HCT116 (cell line): ENCODE data around the gene NIN.

Experiments used
- ATF3 ChIP-seq: IDR thresholded peaks from 2 replicates; pipeline ENCODE4 v1.6.1; 2012
- CEBPB ChIP-seq: IDR thresholded peaks from 2 replicates; pipeline ENCODE4 v1.6.1; 2012; ENCODE audit warnings: low read depth
- CTCF ChIP-seq, 3 experiments: fragments of 200-600 bp in 1 of 3; sonication (generic) in 1 of 3; IDR thresholded peaks in 2 of 3; conservative IDR thresholded peaks in 1 of 3; 2 replicates each; pipeline ENCODE4 v1.5.1; 2012 to 2017; ENCODE audit warnings: low read depth in 2 of 3, low read length in 2 of 3, antibody characterized with exemption in 1 of 3, borderline replicate concordance in 1 of 3, control low read depth in 1 of 3, mild to moderate bottlenecking in 1 of 3, mixed read lengths in 1 of 3, mixed run types in 1 of 3, moderate library complexity in 1 of 3; ENCODE audit not compliant: insufficient read depth in 1 of 3
- ELF1 ChIP-seq: IDR thresholded peaks from 2 replicates; pipeline ENCODE4 v1.6.1; 2012; ENCODE audit warnings: low read depth, borderline replicate concordance
- EZH2 ChIP-seq: fragments of 200-600 bp; sonication (generic); IDR thresholded peaks from 2 replicates; pipeline ENCODE4 v1.6.1; 2017; ENCODE audit warnings: antibody characterized with exemption, mixed run types
- JUND ChIP-seq: IDR thresholded peaks from 2 replicates; pipeline ENCODE4 v1.6.1; 2012
- MAX ChIP-seq: IDR thresholded peaks from 2 replicates; pipeline ENCODE4 v1.6.1; 2012
- POLR2A ChIP-seq: IDR thresholded peaks from 2 replicates; pipeline ENCODE4 v1.7.0; 2011; ENCODE audit warnings: borderline replicate concordance; ENCODE audit not compliant: insufficient read depth, insufficient read length; ENCODE audit errors: extremely low read depth
- POLR2AphosphoS5 ChIP-seq: IDR thresholded peaks from 2 replicates; pipeline ENCODE4 v1.6.1; 2011; ENCODE audit warnings: mild to moderate bottlenecking, low read depth, low read length, moderate library complexity
- RAD21 ChIP-seq: IDR thresholded peaks from 2 replicates; pipeline ENCODE4 v1.6.1; 2012; ENCODE audit warnings: low read depth, mild to moderate bottlenecking
- REST ChIP-seq: IDR thresholded peaks from 2 replicates; pipeline ENCODE4 v1.6.1; 2012; ENCODE audit warnings: low read depth
- SIN3A ChIP-seq: IDR thresholded peaks from 2 replicates; pipeline ENCODE4 v1.6.1; 2012; ENCODE audit warnings: low read depth
- ZBTB33 ChIP-seq: IDR thresholded peaks from 2 replicates; pipeline ENCODE4 v1.6.1; 2011; ENCODE audit warnings: mild to moderate bottlenecking, low read length, moderate library complexity; ENCODE audit not compliant: insufficient replicate concordance; ENCODE audit errors: extremely low read depth

GRCh38 chr14:50773632-50774541 lies 57.1 kb downstream of the NIN start:
- TF ChIP-seq CTCF (IDR thresholded peaks at IDR 0.05 in 2 of 3, conservative IDR thresholded peaks at IDR 0.05 in 1 of 3; ENCODE audit: borderline replicate concordance in 1 of 3, insufficient read depth in 1 of 3, low read depth in 2 of 3, low read length in 2 of 3) (peak; percentile 79 to 96 (median 94); a peak in 5 of 6 replicates), MAX (no peak), JUND (no peak), SIN3A (no peak), POLR2A (no peak), REST (no peak), ELF1 (no peak), CEBPB (no peak), RAD21 (peak; percentile 89), ATF3 (no peak), POLR2AphosphoS5 (no peak), EZH2 (no peak), ZBTB33 (no peak)
